Colonic mucosa (tissue), 4 donors: ENCODE data around the gene ASIC3. TPM values are rescaled to one million over a fixed set of nuclear protein-coding genes. Genes with fewer than 3 reads are reported as not detected.

Experiments
- DNase-seq: peaks from one replicate; pipeline ENCODE4 v3.0.0-alpha.2; 2020
- H3K27ac ChIP-seq: fragments of 200-600 bp; one replicate; pipeline ENCODE4 v1.8.0; 2021
- H3K27me3 ChIP-seq: fragments of 200-600 bp; one replicate; pipeline ENCODE4 v1.8.0; 2021
- H3K36me3 ChIP-seq: fragments of 200-600 bp; one replicate; pipeline ENCODE4 v1.8.0; 2021
- H3K4me1 ChIP-seq: fragments of 200-600 bp; one replicate; pipeline ENCODE4 v1.8.0; 2021; ENCODE audit warnings: mild to moderate bottlenecking
- H3K4me3 ChIP-seq: fragments of 200-600 bp; one replicate; pipeline ENCODE4 v1.8.0; 2021
- H3K9ac ChIP-seq, 2 donors: one replicate each; pipeline ENCODE4 v1.7.0; 2013; ENCODE audit warnings: control low read depth in 2 of 2, low read depth in 2 of 2, low read length in 2 of 2
- H3K9me3 ChIP-seq: fragments of 200-600 bp; one replicate; pipeline ENCODE4 v1.8.0; 2021
- CTCF ChIP-seq: fragments of 200-600 bp; IDR thresholded peaks from one replicate; pipeline ENCODE4 v1.8.0; 2022; ENCODE audit warnings: antibody characterized with exemption, mild to moderate bottlenecking
- intact Hi-C: fragments of 100-400 bp; cut with DNase I; formaldehyde crosslinking; loops from one replicate; pipeline ENCODE4 v1.14.1; 2022
- total RNA-seq, 2 donors: library from RNA; stranded (reverse); fragmentation: NEBNext Ultra II Directional in 1 of 2; extraction: Animal tissue kit (Norgen Biotek cat#: 25700) in 1 of 2; gene quantifications; one replicate each; pipeline ENCODE4 v1.2.1, GENCODE V29; 2021
- donor health status: healthy.
- donor health status: DM: no; HTN: no; CAD: no.
- donor health status: DM: no; HTN: no; CAD: no.

Gene ASIC3
- total RNA-seq, 2 donors from 2014 or later = 1.0 to 2.2 TPM

- no peak for TF ChIP-seq CTCF
- H3K9ac ChIP-seq = no peak overlapping the region
- H3K27ac ChIP-seq = no peak overlapping the region
- H3K4me3 ChIP-seq = no peak overlapping the region
- no peaks in the 10 kb centered on the region for H3K9me3 ChIP-seq
- intact Hi-C loops = no loop called here
- DNase-seq = no peak
- no peaks in the 10 kb centered on the region for H3K36me3 ChIP-seq
- no peaks in the 10 kb centered on the region for H3K27me3 ChIP-seq
- no peaks in the 10 kb centered on the region for H3K4me1 ChIP-seq
These were observed 52.6 kb downstream of the ASIC3 start for GRCh38 chr7:151100921-151101320.

GRCh38 chr7:151101621-151102396, 53.5 kb downstream of the ASIC3 start:
- Histone ChIP-seq H3K27ac (no peak overlapping the region), H3K4me3 (no peak overlapping the region), H3K27me3 (no peaks in the 10 kb centered on the region), H3K9ac (no peak overlapping the region), H3K9me3 (no peaks in the 10 kb centered on the region), H3K4me1 (no peaks in the 10 kb centered on the region), H3K36me3 (no peaks in the 10 kb centered on the region)
- TF ChIP-seq CTCF = no peak
- DNase-seq = no peak
- intact Hi-C loops = no loop called here

Other genes with a start within 250 kb of the ASIC3 start
- gene TMEM176B, start 248.2 kb upstream of the ASIC3 start, total RNA-seq = 100 to 1,000 TPM; 154 to 256 TPM
- 100 to 1,000 TPM; 130 to 170 TPM for gene TMEM176A, start 247.8 kb upstream of the ASIC3 start, total RNA-seq
- 100 to 1,000 TPM; 308 to 353 TPM for gene AOC1, start 196.0 kb upstream of the ASIC3 start, total RNA-seq
- 1 to 10 TPM; 3.3 to 8.8 TPM for gene KCNH2, start 70.2 kb upstream of the ASIC3 start, total RNA-seq
- 1 to 10 TPM; 4.0 to 4.2 TPM for gene NOS3, start 57.5 kb upstream of the ASIC3 start, total RNA-seq
- gene ATG9B, start 24.0 kb upstream of the ASIC3 start, total RNA-seq = 1 to 10 TPM in 1 of 2 donors, under 1 TPM in 1; 0.66 to 1.2 TPM
- gene ABCB8, start 20.1 kb upstream of the ASIC3 start, total RNA-seq = 10 to 100 TPM; 26.7 to 59.5 TPM
- 10 to 100 TPM; 11.3 to 15.9 TPM for gene CDK5, start 9.4 kb downstream of the ASIC3 start, total RNA-seq
- gene SLC4A2, start 11.1 kb downstream of the ASIC3 start, total RNA-seq = 100 to 1,000 TPM in 1 of 2 donors, 10 to 100 TPM in 1; 76.7 to 169 TPM
- 100 to 1,000 TPM in 1 of 2 donors, 10 to 100 TPM in 1; 67.0 to 149 TPM for gene FASTK, start 32.3 kb downstream of the ASIC3 start, total RNA-seq
- 100 to 1,000 TPM in 1 of 2 donors, 10 to 100 TPM in 1; 73.4 to 103 TPM for gene TMUB1, start 35.0 kb downstream of the ASIC3 start, total RNA-seq
- gene AGAP3, start 37.9 kb downstream of the ASIC3 start, total RNA-seq = 10 to 100 TPM; 50.8 to 79.2 TPM
- gene GBX1, start 119.2 kb downstream of the ASIC3 start, total RNA-seq = not detected
- gene ASB10, start 138.7 kb downstream of the ASIC3 start, total RNA-seq = not detected
- not detected for gene H2BK1, start 162.0 kb downstream of the ASIC3 start, total RNA-seq
- gene ABCF2, start 178.7 kb downstream of the ASIC3 start, total RNA-seq = 10 to 100 TPM; 25.6 to 38.3 TPM
- 10 to 100 TPM; 36.2 to 42.7 TPM for gene CHPF2, start 184.0 kb downstream of the ASIC3 start, total RNA-seq
- gene SMARCD3, start 200.2 kb downstream of the ASIC3 start, total RNA-seq = 1 to 10 TPM; 4.3 to 6.7 TPM